Left lobe of liver (tissue), 2 donors: ENCODE measurements around the gene ST3GAL5. TPM values are rescaled to one million over a fixed set of nuclear protein-coding genes. Genes with fewer than 3 reads are reported as not detected.

Experiments
- ATAC-seq: fragments of 200-7000 bp; cut with Tn5 transposase; one replicate; pipeline ENCODE4 v1.9.1; 2020; ENCODE audit warnings: mild to moderate bottlenecking, moderate library complexity
- DNase-seq: peaks from one replicate; pipeline ENCODE4 v3.0.0-alpha.2; 2020; ENCODE audit warnings: low spot score
- total RNA-seq: library from RNA; stranded (reverse); gene quantifications from one replicate; pipeline ENCODE4 v1.2.1, GENCODE V29; 2021
- donor health status: DM: no; HTN: no; CAD: no; lungs with moderate emphysema.
- donor health status: DM: no; HTN: yes; CAD: no.

The ST3GAL5 gene
- total RNA-seq, 1 donor from 2014 or later: 12.8 TPM

DNA sequence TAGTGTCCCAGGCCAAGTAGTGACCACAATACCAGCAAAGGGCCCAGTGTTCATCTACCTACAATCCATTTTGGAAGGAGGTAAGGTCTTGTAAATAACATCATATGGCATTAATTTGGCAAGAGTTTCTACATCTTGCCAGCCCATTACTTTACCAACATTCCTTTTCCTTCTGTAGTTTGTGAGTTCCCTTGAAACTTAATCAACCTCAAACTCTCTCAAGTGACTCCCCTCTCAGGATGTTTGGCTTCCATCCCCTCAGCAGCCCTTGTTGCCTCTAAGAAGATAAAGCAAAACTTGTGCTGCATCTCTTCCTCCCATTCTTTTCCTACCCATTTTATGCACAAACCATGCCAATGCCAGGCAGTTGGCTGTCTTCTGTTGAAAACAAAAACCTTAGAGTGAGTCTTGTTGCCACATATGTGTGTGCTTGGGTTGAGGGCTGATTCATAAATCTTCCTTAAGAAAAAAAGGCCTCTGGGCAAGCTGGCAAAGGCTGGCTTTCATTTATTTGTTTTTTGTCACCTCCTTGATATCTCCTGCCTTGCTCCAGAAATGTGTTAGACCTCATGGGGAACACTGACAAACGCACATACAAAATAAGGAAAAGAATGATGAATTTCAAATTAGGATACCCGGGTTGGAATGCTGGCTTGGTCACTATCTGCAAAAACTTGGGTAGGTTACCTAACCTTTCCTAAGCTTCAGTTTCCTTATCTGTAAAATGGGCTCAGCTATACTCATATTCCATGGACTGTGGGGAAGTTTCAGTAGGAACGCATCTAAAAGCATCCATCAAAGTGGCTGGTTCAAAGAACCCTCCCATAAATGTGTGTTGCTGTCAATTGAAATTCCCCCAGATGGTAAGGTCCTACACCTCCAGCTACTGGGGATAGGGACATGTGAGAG lies 29.4 kb upstream of the ST3GAL5 start:
- ATAC-seq (no peak), DNase-seq (no peak)

DNA sequence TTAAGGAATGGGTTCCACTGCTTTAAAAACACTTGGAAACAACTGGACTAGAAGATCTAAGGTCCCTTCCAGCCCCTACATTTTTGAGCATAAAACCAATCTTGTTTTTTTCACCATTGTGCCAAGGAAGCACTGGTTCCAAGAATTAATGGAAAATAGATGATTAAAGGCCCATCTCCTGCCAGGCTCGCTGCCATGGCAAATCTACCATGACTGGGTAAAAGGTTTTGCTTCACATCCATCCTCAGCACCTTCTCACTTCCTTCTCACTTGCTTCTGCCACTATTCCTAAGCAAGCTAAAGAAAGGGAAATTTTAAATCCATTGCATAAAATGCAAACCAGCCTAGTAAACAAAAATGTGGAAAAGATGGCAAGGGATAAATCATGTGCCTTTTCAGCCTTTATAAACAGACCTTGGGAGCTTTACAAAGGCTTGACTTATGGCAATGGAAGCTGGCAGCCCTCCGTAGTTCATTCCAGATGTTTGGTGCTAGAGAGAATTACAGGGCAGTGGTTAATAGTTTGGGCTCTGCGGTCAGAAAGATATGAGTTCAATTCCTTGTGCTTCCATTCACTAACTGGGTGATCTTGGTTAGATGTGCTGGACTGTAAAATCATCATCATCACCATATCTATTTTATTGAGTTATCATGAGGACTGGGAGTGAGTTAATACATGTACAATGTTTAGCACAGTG lies 27.0 kb upstream of the ST3GAL5 start:
- no peak for DNase-seq
- no peak for ATAC-seq

DNA sequence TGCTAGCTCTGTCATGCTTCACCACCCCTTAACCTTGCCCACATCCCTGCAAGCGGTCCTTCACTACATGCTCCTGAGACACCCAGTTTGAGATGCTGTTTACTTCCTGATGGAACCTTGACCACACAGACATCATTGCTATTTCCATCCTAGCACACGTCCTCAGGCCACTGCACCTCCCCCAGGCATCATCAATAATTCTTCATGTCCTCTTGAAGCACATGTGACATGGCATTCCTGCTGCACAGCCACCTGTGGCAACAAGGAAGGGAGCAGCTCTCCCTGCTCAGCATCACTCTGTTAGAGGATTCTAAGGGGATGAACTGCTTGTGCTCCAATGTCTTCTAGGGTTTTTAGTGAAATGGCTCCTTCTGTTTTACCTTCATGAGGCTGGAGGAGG lies 26.1 kb upstream of the ST3GAL5 start:
- peak; percentile 13 for ATAC-seq
- DNase-seq: no peak

DNA sequence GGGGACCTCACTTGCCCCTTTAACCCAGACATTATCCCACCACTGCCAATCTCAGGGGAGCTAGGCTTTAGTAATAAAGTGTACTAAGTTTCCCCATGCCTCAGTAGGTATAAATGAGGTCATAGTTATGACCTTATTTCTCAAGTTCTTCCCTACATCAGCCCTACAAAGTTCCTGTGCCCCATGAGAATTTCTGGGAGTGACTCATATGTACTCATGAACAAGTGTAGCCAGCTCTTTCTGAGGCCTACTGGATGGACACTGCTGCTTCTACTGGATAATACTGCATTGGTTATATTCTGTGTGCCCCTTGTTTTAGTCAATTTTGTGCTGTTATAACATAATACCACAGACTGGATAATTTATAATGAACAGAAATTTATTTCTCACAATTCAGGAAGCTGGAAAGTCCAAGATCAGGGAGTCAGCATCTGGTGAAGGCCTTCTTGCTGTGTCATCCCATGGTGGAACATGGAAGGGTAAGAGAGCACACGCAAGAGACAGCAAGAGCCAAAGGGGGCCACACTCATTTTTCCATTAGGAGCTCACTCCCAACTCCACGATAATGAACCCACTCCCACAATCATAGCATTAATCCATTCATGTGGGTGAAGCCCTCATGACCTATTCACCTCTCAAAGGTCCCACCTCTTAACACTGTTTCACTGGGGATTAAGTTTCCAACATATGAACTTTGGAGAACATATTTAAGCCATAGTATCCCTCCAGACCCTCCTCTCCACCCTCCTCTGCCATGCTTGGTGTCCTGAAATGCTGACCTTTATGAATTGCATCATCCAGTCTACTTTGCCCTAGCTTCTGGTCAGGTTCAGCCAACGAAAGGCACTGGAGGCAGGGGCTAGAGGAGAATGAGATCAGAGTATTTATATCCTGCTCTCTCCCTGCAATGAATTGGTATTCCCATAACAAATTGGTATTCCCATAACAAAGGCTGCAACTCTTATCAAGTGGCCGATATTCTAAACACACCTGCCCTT lies 25.4 kb upstream of the ST3GAL5 start:
- DNase-seq (no peak), ATAC-seq (peak; percentile 92)

DNA sequence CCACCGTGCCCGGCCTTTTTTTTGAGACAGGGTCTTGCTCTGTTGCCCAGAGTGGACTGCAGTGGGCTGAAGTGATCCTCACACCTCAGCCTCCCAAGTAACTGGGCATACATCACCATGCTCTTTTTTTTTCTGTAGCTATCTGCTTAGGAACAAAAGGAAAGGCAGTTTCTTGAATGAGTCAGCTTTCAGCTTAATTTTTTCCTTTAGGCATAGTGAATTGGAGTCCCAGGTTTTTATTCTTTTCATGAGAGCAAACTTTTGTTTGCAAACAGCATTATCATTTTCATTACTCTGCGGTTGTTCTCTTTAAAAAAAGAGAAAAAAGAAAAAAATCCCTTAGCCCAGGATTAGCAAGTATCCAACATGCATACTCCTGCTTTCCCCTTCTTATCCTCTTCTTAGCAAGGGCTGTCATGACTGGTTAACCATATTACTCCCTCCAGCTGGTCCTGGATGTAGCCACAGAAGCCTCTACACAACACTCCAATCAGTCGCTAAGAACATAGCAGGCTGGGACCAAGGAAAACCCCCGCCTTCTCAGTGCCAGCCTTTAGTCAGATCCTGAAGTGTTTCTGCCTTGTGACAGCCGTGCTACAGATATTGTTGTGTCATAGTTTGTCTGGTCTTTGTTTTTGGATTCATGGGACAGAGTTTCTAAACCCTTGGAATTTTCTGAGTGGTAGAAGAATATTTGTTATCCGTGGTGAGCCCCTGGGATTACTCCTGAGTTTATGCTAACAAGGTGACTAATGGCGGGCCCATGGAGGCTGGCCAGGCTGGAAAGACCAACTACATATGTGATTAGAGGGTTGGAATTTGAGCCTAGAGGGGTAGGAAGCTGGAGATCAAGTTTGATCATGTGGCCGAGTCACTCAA lies 23.3 kb upstream of the ST3GAL5 start:
- DNase-seq (no peak), ATAC-seq (no peak)

DNA sequence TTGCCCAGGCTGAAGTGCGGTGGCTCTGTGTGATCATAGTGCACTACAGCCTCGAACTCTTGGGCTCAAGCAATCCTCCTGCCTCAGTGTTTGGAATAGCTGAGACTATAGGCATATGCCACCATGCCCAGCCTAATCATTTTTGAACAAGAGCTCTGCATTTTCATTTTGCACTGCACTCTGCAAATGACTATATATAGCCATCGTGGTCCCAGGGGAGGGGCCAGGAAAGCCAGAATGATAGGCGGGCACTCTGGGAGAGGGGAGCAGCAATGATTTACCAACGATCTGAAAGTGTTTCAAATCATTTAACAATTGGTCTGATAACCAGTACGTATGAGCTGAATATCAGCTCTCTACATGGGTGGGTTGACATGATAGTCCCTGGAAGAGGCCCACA lies 22.3 kb upstream of the ST3GAL5 start:
- DNase-seq: no peak
- no peak for ATAC-seq

DNA sequence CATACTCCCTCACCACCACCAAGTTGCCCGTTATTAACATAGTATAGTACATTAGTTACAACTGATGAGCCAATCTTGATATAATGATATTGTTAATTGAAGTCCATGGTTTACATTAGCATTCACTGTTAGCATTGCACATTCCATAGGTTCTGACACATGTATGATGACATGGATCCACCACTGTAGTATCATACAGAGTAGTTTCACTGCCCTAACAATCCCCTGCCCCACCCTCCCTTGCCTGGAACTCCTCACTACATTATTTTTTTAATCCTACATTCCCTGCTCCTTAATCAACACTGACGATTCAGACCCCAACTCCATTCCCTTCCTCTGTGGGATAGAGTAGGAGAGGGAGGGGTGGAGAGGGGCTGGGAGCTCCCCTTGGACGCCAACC lies 20.2 kb upstream of the ST3GAL5 start:
- ATAC-seq (no peak), DNase-seq (no peak)

DNA sequence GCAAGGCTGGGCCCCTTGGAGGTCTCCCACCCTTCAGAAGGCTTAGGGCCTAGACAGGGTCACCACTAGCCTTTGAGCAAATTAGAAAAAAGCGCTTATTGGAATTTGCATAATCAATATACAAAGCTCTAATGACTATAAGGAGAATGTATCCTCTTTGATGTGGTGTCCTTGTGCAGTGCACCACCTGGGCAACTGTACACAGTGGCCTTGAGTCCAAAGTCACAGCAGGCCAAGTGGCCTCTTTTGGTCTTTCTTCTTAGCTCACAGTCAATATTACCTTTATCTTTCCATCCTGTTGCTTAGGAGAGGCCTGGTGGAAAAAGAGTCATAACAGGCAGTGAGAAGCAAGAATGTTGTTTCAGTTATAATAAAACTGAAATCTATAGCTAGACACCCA lies 19.7 kb upstream of the ST3GAL5 start:
- ATAC-seq: no peak
- no peak for DNase-seq

DNA sequence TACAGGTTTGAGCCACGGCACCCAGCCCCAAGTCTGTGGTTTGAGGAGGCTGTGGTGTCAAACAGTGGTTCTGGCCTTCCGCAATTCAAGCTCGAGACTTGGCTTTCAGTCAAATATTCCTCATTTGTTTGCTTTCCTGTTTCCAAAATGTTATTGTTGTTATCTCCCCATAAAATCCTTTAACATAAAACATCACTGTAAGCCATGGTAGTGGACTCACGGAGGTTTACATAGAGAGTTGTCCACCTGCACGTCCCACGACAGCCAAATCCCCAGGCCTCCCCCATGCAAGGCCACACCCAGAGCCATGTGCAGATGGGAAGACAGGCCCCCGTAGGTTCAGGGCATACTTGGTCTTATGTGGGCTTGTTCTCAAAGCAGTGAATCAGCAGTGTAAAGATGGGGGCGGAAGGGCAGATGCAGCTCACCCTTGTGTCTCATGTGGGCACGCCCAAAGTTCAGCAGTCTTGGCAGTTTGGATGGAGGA lies 18.9 kb upstream of the ST3GAL5 start:
- no peak for ATAC-seq
- no peak for DNase-seq

DNA sequence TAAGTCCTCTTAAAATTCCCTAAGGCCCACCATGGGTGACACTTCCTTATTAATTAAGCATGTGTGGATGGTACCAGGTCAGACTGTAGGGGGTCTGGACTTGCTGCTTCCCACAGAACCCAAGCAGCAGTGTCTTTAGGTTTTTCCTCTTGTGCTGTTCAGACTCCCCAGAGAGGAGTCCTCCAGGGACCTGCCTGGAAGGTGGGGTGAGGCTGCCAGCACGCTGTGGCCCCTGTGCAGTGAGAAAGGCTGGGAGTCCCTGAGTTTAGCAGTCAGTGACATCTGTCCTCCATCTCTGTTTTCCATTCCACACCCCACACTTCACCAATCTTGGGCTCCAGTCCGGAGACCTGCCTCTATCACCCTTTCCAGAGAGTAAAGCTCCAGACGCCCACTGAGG lies 18.0 kb upstream of the ST3GAL5 start:
- ATAC-seq: no peak
- DNase-seq: no peak

DNA sequence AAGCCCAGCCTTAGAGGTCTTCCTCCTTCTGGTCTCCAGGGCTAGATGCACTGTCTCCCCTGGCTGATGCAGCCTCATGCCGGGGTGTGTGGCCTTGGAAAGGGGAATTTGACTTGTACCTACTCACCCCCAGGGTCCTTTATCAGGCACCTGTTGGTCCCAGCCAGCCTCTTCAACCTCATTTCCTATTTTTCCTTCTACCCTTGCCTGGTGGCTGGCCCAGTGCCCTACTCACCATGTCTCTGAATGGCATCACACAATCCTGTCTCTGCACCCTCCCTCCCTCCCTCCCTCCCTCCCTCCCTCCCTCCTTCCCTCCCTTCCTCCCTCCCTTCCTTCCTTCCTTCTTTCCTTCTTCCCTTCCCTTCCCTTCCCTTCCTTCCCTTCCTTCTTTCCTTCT lies 17.1 kb upstream of the ST3GAL5 start:
- ATAC-seq: no peak

DNA sequence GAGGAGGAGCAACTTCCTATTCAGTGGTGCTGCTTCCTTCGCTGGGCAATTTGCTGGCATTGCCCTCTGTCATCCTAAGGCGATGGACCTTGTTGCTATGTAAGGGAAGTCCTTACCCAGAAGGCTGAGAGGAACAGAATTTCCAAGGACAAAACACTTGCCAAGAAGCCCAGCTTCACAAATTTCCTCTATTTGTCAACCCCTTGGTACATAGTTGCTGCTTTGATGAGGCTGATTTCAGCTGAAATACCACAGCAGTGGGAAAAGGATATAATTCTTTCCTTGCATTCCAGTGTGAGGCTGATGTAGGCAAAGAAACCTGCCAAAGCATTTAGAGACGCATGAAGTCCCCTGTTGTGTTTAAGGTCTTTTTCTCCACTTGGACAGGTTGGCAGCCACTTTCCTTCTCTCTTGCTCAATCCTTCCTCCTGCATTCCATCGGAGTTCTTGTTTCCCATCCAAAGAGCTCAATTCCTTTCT lies 16.4 kb upstream of the ST3GAL5 start:
- no peak for DNase-seq
- ATAC-seq: no peak

More for the DNA sequence above, 17.1 kb upstream of the ST3GAL5 start:
- no peak for DNase-seq

DNA sequence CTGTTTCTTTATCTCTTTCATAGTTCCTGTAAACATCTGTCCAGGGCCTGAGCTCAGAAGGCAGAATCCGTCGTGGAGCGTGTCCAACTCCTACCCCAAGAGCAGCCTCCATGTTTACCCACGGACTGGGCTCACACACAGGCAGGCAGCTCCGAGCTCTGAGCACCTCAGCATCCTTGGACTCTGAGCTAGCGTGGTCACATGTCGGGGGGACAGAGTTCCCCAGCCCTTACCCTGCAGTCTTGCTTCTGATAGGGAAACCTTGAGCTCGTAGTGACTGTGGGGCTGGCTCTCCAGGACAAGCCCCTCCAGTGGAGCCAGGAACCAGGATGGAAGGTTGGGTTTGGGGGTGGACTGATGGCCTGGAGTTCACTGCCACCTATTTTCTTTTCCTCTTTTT lies 15.1 kb upstream of the ST3GAL5 start:
- no peak for DNase-seq

DNA sequence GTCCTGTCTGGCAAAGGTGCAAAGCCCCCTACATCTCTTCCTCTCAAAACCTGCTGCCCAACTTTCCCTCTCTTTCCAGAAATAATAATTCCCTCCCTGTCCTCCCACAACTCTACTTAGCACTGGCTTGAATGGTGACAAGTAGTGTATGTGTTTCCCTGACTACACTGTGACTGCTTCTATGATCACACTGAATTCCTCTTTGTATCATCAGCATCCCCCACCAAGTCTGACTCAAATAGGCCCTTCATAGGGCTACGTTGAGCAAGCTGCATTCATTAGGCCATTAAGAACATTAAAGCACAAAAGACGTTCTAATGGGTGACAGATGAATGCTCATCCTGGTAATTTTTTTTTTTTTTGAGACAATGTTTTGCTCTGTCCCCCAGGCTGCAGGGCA lies 13.7 kb upstream of the ST3GAL5 start:
- ATAC-seq (no peak), DNase-seq (no peak)

More for the DNA sequence above, 15.1 kb upstream of the ST3GAL5 start:
- ATAC-seq: no peak

DNA sequence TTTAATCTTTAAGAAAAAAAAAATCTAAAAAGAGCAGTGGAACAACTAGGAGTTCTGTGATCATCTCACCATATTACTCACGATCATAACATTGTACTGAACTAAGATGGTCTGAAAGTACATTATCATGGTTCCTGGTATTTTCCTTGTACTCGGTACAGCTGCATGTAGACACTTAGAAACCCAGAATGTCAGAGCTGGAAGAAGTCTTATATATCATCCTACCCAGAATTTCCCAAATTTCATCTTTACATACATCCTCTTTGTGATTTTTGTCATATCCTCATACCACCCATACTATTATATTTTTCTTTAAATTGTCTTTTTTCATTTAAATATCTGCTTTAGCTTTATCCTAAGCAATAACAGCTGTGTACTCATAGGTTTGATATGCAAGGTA lies 12.4 kb upstream of the ST3GAL5 start:
- ATAC-seq: no peak

DNA sequence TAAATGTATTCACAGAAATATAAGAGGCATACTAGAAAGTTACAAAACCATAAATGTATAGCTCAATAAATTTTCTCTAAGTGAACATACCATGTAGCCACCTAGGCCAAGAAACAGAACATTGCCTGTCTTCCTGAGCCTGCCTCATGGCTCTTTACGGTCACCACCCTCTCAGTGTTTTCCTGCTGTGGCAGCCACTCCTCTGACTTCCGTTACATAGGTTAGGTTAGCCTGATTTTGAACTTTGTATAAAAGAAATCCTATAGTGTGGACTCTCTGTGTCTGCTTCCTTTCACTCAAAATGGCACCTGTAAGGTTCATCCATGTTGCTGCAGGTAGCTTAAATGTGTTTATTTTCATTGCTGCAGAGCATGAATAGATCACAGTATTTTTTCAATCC lies 11.6 kb upstream of the ST3GAL5 start:
- DNase-seq: no peak
- ATAC-seq: no peak

More for the DNA sequence above, 12.4 kb upstream of the ST3GAL5 start:
- DNase-seq: no peak

DNA sequence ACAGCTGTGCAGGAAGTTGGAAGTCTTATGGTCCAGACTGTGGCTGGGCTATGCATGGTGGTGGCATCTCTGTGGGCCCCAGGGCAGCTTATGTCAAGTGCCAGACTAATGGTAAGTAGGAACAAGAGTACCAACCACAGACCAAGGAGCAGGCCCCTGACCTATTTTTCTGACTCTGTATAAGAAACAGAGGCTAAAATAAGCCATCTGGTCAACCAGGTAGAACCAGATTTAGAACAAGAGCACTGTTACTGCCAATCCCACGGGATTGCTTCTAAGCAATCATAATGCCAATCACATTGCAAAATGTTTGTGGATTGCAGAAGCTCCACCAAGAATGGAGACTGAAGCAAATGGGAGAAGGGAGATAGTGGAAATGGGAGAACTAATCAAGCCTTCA lies 11.1 kb upstream of the ST3GAL5 start:
- DNase-seq (no peak), ATAC-seq (peak; percentile 68)

DNA sequence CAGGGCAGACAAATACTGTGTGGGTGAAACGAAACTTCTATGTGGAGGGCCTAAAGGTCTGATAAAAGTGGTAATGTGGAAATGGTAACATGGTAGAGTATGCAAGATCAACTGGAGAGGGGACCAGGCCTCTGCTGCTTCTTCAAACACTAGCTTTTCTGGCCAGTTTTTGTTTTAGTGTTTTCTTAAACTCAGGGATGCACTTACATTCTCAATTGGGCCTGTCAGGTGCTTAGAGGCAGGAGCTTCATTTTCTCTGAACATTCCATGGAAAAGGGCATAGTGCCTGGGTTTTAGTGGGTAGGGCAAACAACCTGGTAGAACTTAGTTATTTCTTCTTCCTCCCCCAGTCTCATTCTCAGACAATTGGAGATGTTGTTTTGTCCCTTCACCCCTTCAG lies 10.5 kb upstream of the ST3GAL5 start:
- DNase-seq (no peak), ATAC-seq (no peak)

DNA sequence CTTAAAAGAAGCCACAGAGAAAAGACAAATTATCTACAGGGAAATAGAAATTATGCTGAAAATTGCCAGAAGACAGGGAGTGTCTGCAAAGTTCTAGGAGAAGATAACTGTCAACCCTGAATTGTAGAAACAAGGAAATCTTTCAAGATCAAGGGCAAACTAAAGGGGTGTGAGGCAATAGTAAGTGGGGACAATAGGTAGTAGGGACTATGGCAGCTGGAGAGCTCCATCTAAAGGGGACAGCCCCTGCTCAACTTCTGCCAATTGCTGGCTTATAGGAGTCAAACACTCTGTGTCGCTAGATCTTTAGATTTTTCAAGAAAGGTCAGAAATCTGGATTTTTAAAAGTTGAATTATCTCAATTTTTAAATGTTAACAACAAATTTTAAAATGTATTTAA lies 10.1 kb upstream of the ST3GAL5 start:
- ATAC-seq (no peak), DNase-seq (no peak)
